LNCaP clone FGC (cell line): ENCODE results near the gene OBSL1.

Experiments used
- DNase-seq: peaks from one replicate; pipeline ENCODE4 v3.0.0-alpha.2; 2011; ENCODE audit warnings: low read depth
- H3K4me3 ChIP-seq: 2 replicates; pipeline ENCODE4 v1.5.1; 2011; ENCODE audit warnings: mild to moderate bottlenecking, low read depth, low read length, control low read depth
- TF ChIP-seq, protein P1 (sequence below): IDR thresholded peaks from 2 replicates; pipeline ENCODE4 v1.5.1; 2012; ENCODE audit warnings: mild to moderate bottlenecking; ENCODE audit not compliant: control insufficient read depth, insufficient read depth; ENCODE audit errors: extremely low read depth

OBSL1 gene

DNA sequence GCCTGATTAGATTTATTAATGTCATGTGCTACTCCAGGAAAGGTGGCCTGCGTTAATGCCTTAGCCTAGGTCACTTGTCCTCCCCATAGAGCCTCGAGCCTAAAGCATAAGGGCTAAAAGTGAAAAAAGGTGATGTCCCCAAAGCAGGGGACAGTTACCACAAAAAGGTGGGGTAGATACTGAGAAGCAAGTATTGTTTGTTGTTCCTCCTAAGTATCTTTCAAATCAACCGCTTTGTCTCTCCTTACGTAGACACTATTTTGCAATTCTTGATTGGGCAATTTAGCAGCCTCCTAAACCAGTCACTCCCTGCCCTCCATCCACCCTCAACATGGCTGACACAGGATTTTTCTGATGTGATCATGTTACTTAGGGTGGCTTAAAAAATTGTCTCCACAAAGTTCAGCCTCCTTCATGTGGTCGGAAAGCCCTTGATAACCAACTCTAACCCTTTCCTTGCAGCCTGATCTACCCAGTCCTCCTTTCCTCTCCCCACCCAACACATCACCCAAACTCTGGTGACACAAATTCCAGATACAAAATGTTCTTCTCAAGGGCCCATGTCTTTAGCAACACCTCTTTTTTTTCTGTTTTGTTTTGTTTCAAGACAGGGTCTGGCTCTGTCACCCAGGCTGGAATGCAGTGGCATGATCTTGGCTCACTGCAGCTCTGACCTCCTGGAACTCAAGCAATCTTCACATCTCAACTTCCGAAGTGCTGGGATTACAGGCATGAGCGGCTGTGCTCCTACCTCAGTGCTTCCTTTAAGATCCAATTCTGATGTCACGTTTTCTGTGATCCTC is 7.7 kb upstream of the OBSL1 start:
- H3K4me3 ChIP-seq = no peak overlapping the region
- TF ChIP-seq, protein P1, sequence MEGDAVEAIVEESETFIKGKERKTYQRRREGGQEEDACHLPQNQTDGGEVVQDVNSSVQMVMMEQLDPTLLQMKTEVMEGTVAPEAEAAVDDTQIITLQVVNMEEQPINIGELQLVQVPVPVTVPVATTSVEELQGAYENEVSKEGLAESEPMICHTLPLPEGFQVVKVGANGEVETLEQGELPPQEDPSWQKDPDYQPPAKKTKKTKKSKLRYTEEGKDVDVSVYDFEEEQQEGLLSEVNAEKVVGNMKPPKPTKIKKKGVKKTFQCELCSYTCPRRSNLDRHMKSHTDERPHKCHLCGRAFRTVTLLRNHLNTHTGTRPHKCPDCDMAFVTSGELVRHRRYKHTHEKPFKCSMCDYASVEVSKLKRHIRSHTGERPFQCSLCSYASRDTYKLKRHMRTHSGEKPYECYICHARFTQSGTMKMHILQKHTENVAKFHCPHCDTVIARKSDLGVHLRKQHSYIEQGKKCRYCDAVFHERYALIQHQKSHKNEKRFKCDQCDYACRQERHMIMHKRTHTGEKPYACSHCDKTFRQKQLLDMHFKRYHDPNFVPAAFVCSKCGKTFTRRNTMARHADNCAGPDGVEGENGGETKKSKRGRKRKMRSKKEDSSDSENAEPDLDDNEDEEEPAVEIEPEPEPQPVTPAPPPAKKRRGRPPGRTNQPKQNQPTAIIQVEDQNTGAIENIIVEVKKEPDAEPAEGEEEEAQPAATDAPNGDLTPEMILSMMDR = no peak
- DNase-seq = no peak

DNA sequence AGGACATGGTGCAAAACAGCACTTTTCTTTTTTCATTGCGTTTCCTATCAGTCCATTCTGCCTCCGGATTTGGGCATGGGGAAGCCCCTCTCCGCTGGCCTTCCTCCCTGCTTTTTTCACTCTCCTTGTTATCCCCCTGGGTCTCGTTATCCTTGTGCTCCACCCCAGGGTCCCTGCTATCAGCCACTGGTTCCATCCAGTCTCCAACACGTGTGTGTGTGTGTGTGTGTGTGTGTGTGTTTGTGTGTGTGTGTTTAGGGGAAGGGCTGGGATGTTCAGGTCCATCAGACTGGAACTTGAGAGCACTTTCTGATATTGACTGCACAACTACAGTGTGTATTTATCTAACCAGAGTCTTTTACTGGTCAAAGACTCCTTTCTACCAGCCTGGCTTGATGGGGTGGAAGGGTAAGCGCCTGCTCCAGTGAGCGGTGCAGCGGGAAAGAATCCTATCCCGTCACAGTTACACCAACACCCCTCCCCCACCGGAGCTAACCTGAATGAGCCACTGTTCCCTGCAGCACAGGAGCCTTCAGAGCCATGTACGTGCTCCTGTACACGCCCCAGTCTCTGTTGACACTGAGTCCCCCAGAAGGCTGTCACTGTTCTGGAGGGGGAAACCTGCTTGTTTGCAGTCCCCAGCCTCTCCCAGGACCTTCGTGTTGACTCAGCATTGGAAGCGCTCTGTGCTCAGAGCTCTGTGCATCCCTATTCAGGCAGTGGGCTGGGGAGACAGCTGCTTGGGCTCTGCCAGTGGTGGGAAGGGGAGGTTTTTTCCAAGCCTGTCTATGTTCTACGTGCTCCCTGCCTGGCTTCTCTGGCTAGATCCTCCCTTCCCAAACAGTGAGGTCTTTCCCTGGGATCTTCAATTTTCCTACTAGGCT is 5.4 kb upstream of the OBSL1 start:
- TF ChIP-seq, protein P1 = no peak
- DNase-seq = no peak
- H3K4me3 ChIP-seq = no peak overlapping the region

DNA sequence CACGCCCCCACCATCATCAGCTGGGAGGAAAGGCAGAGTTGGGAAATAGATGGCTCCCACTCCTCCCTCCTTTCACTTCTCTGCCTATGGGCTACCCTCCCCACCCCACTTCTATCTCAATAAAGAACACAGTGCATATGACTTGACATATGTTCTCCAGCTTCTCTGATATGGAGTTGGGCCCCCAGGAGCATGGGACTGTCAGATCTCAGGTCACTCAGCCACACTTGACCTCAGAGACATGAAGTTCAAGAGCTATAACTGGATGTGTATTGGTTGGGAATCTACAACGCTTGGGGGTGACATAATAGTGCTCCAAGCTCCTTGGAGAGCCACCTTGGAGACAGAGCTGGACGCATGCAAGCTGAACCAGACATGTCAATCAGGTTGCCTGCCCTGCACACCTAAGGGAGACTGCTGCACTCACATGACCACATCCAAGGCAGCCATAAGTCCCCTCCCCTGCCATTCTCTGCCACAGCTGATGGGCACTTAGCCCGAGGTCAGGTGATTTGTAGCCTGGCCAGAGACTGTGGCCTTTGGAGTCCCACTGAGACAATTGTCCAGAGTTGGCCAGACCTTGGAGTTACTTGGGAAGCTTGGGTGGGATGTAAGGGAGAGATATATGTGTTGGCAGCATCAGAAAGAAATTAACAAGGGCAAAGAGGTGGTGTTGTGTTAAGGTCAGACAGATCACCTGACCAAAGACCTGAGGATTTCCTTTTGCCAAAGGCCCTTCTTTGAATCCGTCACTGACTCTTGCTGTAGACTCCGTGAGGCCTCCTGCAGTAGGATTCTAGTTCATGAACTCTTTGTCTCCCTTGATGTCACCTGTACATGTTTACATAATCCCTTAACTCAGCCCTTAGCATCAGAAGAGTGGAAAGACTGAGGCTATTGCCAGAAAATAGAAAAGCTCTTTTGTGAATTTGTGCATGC is 4.5 kb upstream of the OBSL1 start:
- DNase-seq = no peak
- TF ChIP-seq, protein P1 = no peak

DNA sequence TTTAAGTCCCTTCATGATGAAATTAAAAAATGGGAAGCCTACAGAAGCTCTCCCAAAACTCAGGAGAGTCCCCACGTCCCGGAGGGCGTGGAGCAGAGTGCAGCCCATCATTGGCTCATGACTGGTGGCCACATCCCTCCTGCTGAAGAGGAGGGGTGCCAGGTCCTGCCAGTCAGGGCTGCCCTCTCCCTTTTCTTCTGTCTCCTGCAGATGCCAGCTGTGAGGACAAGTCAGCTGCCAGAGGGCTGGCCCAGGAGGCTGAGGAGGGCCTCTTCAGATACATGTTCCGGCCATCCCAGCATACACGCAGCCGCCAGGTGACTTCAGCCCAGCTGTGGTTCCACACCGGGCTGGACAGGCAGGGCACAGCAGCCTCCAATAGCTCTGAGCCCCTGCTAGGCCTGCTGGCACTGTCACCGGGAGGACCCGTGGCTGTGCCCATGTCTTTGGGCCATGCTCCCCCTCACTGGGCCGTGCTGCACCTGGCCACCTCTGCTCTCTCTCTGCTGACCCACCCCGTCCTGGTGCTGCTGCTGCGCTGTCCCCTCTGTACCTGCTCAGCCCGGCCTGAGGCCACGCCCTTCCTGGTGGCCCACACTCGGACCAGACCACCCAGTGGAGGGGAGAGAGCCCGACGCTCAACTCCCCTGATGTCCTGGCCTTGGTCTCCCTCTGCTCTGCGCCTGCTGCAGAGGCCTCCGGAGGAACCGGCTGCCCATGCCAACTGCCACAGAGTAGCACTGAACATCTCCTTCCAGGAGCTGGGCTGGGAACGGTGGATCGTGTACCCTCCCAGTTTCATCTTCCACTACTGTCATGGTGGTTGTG is 3.4 kb upstream of the OBSL1 start:
- no peak overlapping the region for H3K4me3 ChIP-seq
- DNase-seq = no peak
- TF ChIP-seq, protein P1 = no peak

More for the DNA sequence above, 4.5 kb upstream of the OBSL1 start:
- H3K4me3 ChIP-seq = no peak overlapping the region

DNA sequence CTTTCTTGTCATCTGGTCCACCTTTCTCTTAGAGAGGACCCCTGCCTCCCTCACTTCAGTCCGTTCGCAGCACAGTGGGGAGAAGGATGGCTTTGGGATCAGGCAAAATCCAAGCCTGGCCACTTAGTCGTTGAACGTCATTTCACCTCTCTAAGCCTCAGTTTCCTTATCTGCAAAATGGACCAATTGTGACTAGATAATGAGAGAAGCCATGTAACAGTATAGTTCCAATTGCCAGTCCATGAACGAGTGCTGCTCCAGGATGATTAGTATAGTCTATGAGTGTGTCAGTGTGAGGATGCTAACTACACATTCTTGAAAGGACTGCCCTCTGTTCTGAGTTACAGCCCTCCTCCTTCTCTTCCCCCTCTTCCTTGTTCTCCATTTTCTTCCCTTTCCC is 1.8 kb upstream of the OBSL1 start:
- TF ChIP-seq, protein P1 = no peak
- H3K4me3 ChIP-seq = no peak overlapping the region
- no peak for DNase-seq
